Sigmoid colon (tissue), 7 donors: ENCODE data around the gene FITM1. TPM values are rescaled to one million over a fixed set of nuclear protein-coding genes. Genes with fewer than 3 reads are reported as not detected.

Source experiments
- DNase-seq: peaks from one replicate; pipeline ENCODE4 v3.0.0-alpha.2; 2019
- H3K27ac ChIP-seq, 4 donors: fragments of 200-600 bp; sonication (generic); one replicate each; pipeline ENCODE4 v1.5.1; 2016 to 2019; ENCODE audit warnings: mild to moderate bottlenecking in 1 of 4
- H3K27me3 ChIP-seq, 3 donors: fragments of 200-600 bp; sonication (generic); one replicate each; pipeline ENCODE4 v1.5.1; 2019; ENCODE audit warnings: mild to moderate bottlenecking in 1 of 3
- H3K36me3 ChIP-seq, 4 donors: fragments of 200-600 bp; sonication (generic); one replicate each; pipeline ENCODE4 v1.5.1; 2016 to 2019
- H3K4me1 ChIP-seq, 4 donors: fragments of 200-600 bp; sonication (generic); one replicate each; pipeline ENCODE4 v1.5.1; 2017 to 2019
- H3K4me3 ChIP-seq, 4 donors: fragments of 200-600 bp; sonication (generic); one replicate each; pipeline ENCODE4 v1.5.1; 2017 to 2019; ENCODE audit warnings: mild to moderate bottlenecking in 2 of 4, moderate library complexity in 1 of 4
- H3K9me3 ChIP-seq, 4 donors: fragments of 200-600 bp in 3 of 4; sonication (generic) in 3 of 4; one replicate each; pipeline versions ENCODE4 v1.5.1 to v1.6.1; 2013 to 2019
- EP300 ChIP-seq, 4 donors: sonication (generic); formaldehyde crosslinking; IDR thresholded peaks; one replicate each; pipeline ENCODE4 v1.6.1; 2017; ENCODE audit warnings: antibody characterized with exemption in 4 of 4
- POLR2A ChIP-seq, 2 donors: fragments of 450-650 bp; IDR thresholded peaks; one replicate each; pipeline ENCODE4 v1.6.1; 2016; ENCODE audit warnings: antibody characterized with exemption in 2 of 2, mild to moderate bottlenecking in 2 of 2, moderate library complexity in 2 of 2
- POLR2AphosphoS5 ChIP-seq, 4 donors: sonication (generic); formaldehyde crosslinking; IDR thresholded peaks; one replicate each; pipeline ENCODE4 v1.6.1; 2017; ENCODE audit warnings: antibody characterized with exemption in 4 of 4
- WGBS, 2 donors: extraction: QIAGEN DNeasy Blood & Tissue Kit; methylation state at CpG; one replicate each; pipeline ENCODE4 v1.1.7; 2013; 5-methylcytosine and 5-hydroxymethylcytosine counted together
- intact Hi-C: fragments of 100-400 bp; cut with DNase I; formaldehyde crosslinking; loops from one replicate; pipeline ENCODE4 v1.15.1; 2023
- polyA plus RNA-seq, 3 donors: library from polyadenylated mRNA; stranded (reverse); fragments of 200-250 nt; gene quantifications; one replicate each; pipeline ENCODE4 v1.2.3, GENCODE V29; 2013
- total RNA-seq, 4 donors: library from RNA; depleted of rRNA; stranded (reverse); fragments of >200 nt; gene quantifications; one replicate each; pipeline ENCODE4 v1.1.0, GENCODE V29; 2016
- TF ChIP-seq, protein P1 (sequence below), 4 experiments: fragments of 450-650 bp in 3 of 4; fragments of 200-600 bp in 1 of 4; IDR thresholded peaks; one replicate each; pipeline ENCODE4 v1.5.1; 2016 to 2019; ENCODE audit warnings: antibody characterized with exemption in 4 of 4, mild to moderate bottlenecking in 3 of 4, moderate library complexity in 2 of 4
- donor health status: healthy with polysubstance abuse.
- donor health status: Bipolar disorder and iron deficiency.
- donor health status: healthy.

The FITM1 gene
- total and polyA plus RNA-seq, 7 donors, result 0.33 to 1.8 TPM; not detected in 5

DNA sequence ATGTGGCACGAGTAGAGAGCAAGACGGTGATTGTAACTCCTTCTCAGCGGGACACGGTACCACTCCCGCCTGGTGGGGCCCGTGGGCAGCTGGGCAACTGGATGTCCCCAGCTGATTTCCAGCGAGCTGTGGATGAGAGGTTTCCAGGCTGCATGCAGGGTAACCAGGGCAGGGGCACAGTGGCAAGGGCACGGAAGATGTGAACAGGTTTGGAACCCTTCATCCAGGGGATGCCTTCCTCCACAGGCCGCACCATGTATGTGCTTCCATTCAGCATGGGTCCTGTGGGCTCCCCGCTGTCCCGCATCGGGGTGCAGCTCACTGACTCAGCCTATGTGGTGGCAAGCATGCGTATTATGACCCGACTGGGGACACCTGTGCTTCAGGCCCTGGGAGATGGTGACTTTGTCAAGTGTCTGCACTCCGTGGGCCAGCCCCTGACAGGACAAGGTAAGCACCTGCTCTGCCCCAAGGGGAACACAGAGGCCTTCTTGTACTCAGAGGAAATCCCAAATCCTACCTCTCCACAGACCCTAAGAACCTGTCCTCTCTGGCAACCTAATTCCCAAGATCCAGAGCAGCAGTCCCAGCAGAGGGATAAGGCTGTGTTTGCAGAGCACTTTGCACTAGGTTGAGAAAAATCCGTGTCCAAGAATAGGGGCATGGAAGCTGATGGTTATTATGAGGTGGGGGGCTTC lies 32.1 kb upstream of the FITM1 start:
- Histone ChIP-seq H3K36me3 (peaks cover 0 to 12% (median 0%) of the 10 kb centered on the region in 4 donors), H3K27ac (no peak overlapping the region), H3K9me3 (no peaks in the 10 kb centered on the region), H3K4me1 (peaks cover 0 to 15% (median 8%) of the 10 kb centered on the region in 4 donors), H3K4me3 (no peak overlapping the region), H3K27me3 (no peaks in the 10 kb centered on the region)
- 94 to 96% methylated on average over 16 of the region's 16 CpGs for WGBS, 2 donors
- intact Hi-C loops, result loop anchor here (10.0 kb wide), 2 partner anchors 114 to 464 kb away; partner anchors contain the start of genes DHRS2 and DHRS4L2
- TF ChIP-seq POLR2AphosphoS5 (IDR thresholded peaks at IDR 0.05) (no peak), POLR2A (IDR thresholded peaks at IDR 0.05) (no peak), EP300 (IDR thresholded peaks at IDR 0.05) (no peak)
- TF ChIP-seq, protein P1, sequence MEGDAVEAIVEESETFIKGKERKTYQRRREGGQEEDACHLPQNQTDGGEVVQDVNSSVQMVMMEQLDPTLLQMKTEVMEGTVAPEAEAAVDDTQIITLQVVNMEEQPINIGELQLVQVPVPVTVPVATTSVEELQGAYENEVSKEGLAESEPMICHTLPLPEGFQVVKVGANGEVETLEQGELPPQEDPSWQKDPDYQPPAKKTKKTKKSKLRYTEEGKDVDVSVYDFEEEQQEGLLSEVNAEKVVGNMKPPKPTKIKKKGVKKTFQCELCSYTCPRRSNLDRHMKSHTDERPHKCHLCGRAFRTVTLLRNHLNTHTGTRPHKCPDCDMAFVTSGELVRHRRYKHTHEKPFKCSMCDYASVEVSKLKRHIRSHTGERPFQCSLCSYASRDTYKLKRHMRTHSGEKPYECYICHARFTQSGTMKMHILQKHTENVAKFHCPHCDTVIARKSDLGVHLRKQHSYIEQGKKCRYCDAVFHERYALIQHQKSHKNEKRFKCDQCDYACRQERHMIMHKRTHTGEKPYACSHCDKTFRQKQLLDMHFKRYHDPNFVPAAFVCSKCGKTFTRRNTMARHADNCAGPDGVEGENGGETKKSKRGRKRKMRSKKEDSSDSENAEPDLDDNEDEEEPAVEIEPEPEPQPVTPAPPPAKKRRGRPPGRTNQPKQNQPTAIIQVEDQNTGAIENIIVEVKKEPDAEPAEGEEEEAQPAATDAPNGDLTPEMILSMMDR (IDR thresholded peaks at IDR 0.05), result no peak
- DNase-seq, result no peak

DNA sequence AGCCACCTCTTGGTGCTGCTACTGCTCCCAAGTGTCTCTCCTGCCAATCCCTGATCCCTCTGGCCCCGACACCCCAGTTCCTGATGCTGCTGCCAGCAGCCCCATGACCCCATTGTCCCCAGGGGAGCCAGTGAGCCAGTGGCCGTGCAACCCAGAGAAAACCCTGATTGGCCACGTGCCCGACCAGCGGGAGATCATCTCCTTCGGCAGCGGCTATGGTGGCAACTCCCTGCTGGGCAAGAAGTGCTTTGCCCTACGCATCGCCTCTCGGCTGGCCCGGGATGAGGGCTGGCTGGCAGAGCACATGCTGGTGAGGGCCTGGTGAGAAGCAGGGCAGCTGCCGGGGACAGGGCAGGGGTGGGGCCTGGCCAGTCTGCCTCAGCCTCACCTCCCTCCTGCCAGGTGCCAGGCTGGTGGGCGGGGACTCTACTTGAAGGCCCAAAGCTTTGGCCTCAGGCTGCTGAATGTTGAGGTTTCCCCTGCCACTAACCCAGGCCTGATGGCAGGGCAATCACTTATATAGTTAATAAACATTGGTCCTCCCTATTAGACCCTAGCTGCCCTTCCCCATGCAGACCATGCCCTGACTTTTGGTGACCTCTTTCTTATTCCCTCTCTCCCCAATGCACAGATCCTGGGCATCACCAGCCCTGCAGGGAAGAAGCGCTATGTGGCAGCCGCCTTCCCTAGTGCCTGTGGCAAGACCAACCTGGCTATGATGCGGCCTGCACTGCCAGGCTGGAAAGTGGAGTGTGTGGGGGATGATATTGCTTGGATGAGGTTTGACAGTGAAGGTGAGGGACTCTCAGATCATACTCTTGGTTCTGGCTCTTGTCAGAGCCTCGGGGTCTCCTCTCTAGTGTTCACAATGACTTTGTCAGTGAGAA lies 31.3 kb upstream of the FITM1 start:
- H3K27ac ChIP-seq, result no peak overlapping the region
- H3K4me1 ChIP-seq, result peaks cover 0 to 10% (median 6%) of the 10 kb centered on the region in 4 donors
- H3K4me3 ChIP-seq, result no peak overlapping the region
- peaks cover 0 to 12% (median 0%) of the 10 kb centered on the region in 4 donors for H3K36me3 ChIP-seq
- no peak for DNase-seq
- intact Hi-C loops, result loop anchor here (10.0 kb wide), 2 partner anchors 114 to 464 kb away; partner anchors contain the start of genes DHRS2 and DHRS4L2
- no peaks in the 10 kb centered on the region for H3K9me3 ChIP-seq
- TF ChIP-seq, protein P1 (IDR thresholded peaks at IDR 0.05), result no peak
- no peak for TF ChIP-seq POLR2A (IDR thresholded peaks at IDR 0.05)
- no peak for TF ChIP-seq POLR2AphosphoS5 (IDR thresholded peaks at IDR 0.05)
- TF ChIP-seq EP300 (IDR thresholded peaks at IDR 0.05), result no peak
- 58 to 89% methylated on average over 17 of the region's 17 CpGs for WGBS, 2 donors
- no peaks in the 10 kb centered on the region for H3K27me3 ChIP-seq

GRCh38 chr14:24100197-24100981 lies 30.1 kb upstream of the FITM1 start:
- peaks cover 0 to 12% (median 0%) of the 10 kb centered on the region in 4 donors for H3K36me3 ChIP-seq

GRCh38 chr14:24100982-24101494 lies 29.4 kb upstream of the FITM1 start:
- peaks cover 0 to 12% (median 0%) of the 10 kb centered on the region in 4 donors for H3K36me3 ChIP-seq
- intact Hi-C loops, result no loop called here
- no peak overlapping the region for H3K4me3 ChIP-seq
- TF ChIP-seq, protein P1 (IDR thresholded peaks at IDR 0.05), result no peak
- TF ChIP-seq EP300 (IDR thresholded peaks at IDR 0.05) (no peak), POLR2A (IDR thresholded peaks at IDR 0.05) (no peak), POLR2AphosphoS5 (IDR thresholded peaks at IDR 0.05) (no peak)
- H3K27me3 ChIP-seq, result no peaks in the 10 kb centered on the region
- H3K27ac ChIP-seq, result no peak overlapping the region
- H3K4me1 ChIP-seq, result no peaks in the 10 kb centered on the region
- 95 to 96% methylated on average over 3 of the region's 3 CpGs for WGBS, 2 donors
- DNase-seq, result no peak
- H3K9me3 ChIP-seq, result no peaks in the 10 kb centered on the region

More at GRCh38 chr14:24100197-24100981, 30.1 kb upstream of the FITM1 start:
- Histone ChIP-seq H3K4me1 (peaks cover 0 to 2% (median under 1%) of the 10 kb centered on the region in 4 donors), H3K4me3 (no peak overlapping the region), H3K27me3 (no peaks in the 10 kb centered on the region), H3K9me3 (no peaks in the 10 kb centered on the region), H3K27ac (no peak overlapping the region)
- TF ChIP-seq EP300 (IDR thresholded peaks at IDR 0.05) (no peak), POLR2A (IDR thresholded peaks at IDR 0.05) (no peak), POLR2AphosphoS5 (IDR thresholded peaks at IDR 0.05) (no peak)
- TF ChIP-seq, protein P1 (IDR thresholded peaks at IDR 0.05), result no peak
- intact Hi-C loops, result no loop called here
- WGBS, 2 donors, result 85 to 89% methylated on average over 4 of the region's 4 CpGs
- DNase-seq, result no peak
